Mononuclear cell (primary cell): ENCODE measurements around the gene TECPR2. TPM values are rescaled to one million over a fixed set of nuclear protein-coding genes. Genes with fewer than 3 reads are reported as not detected.

Experiments used
- total RNA-seq: library from RNA; depleted of rRNA; stranded (reverse); fragments of >200 nt; gene quantifications from one replicate; pipeline ENCODE4 v1.2.3, GENCODE V29; 2012

TECPR2 gene
- total RNA-seq, 1 donor: 2.7 TPM

Other genes with a start within 250 kb of the TECPR2 start
- 30.0 TPM for gene WDR20, start 223.0 kb upstream of the TECPR2 start, total RNA-seq
- 2.2 TPM for gene MOK, start 57.8 kb upstream of the TECPR2 start, total RNA-seq
- 12.5 TPM for gene ZNF839, start 43.2 kb upstream of the TECPR2 start, total RNA-seq
- gene CINP, start 51 bp upstream of the TECPR2 start, total RNA-seq: 20.6 TPM
- gene ANKRD9, start 146.8 kb downstream of the TECPR2 start, total RNA-seq: 12.4 TPM
- 32.6 TPM for gene RCOR1, start 229.7 kb downstream of the TECPR2 start, total RNA-seq